BLaER1 (cell line): ENCODE data around the gene CCSER1.
"Not testable (repeated sequence)": the region's sequence is repeated elsewhere in the genome, so short reads cannot be mapped to it uniquely, and the experiment has no call there.

ENCODE experiments used
- H3K27ac ChIP-seq: shearing (Covaris generic); formaldehyde crosslinking; 2 replicates; pipeline ENCODE4 v1.8.1; 2022
- H3K27me3 ChIP-seq: shearing (Covaris generic); formaldehyde crosslinking; 2 replicates; pipeline ENCODE4 v1.8.1; 2022
- H3K36me3 ChIP-seq: shearing (Covaris generic); formaldehyde crosslinking; 2 replicates; pipeline ENCODE4 v1.8.1; 2022
- H3K4me1 ChIP-seq: shearing (Covaris generic); formaldehyde crosslinking; 2 replicates; pipeline ENCODE4 v1.8.1; 2022
- H3K4me2 ChIP-seq: shearing (Covaris generic); formaldehyde crosslinking; 2 replicates; pipeline ENCODE4 v1.8.1; 2022
- H3K4me3 ChIP-seq: shearing (Covaris generic); formaldehyde crosslinking; 2 replicates; pipeline ENCODE4 v1.8.1; 2022
- H3K9ac ChIP-seq: shearing (Covaris generic); formaldehyde crosslinking; 2 replicates; pipeline ENCODE4 v1.8.1; 2022
- H3K9me3 ChIP-seq: shearing (Covaris generic); formaldehyde crosslinking; 2 replicates; pipeline ENCODE4 v1.8.1; 2022
- H4K20me1 ChIP-seq: shearing (Covaris generic); formaldehyde crosslinking; 2 replicates; pipeline ENCODE4 v1.8.1; 2022
- Cebpa-rat ChIP-seq: shearing (Covaris generic); IDR thresholded peaks from 2 replicates; pipeline ENCODE4 v1.8.1; 2022

Gene CCSER1

DNA sequence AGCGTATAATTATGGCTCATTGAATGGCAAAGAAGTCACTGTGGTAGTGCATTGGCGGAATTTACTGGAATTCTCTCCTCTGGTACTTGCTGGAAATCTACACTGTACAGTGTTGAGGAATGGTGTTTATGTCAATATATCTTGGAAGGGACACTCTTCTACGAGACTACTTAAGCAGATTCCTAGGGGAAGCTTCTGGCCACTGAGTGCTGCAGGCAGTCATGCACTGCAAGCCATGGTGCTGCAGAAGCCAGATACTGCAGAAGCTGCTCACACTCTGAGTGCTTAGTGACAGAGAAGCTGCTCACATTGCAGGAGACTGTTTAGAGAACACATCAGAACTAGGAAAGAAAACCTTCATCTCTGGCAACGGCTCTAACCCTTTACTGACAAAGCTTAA, 725.0 kb downstream of the CCSER1 start:
- H4K20me1 ChIP-seq, result no peaks in the 10 kb centered on the region
- H3K4me1 ChIP-seq, result no peaks in the 10 kb centered on the region
- no peaks in the 10 kb centered on the region for H3K36me3 ChIP-seq
- no peak overlapping the region for H3K27ac ChIP-seq
- H3K4me2 ChIP-seq, result no peak overlapping the region
- no peaks in the 10 kb centered on the region for H3K9me3 ChIP-seq
- TF ChIP-seq Cebpa-rat, result no peak
- no peak overlapping the region for H3K9ac ChIP-seq
- H3K4me3 ChIP-seq, result no peak overlapping the region
- no peaks in the 10 kb centered on the region for H3K27me3 ChIP-seq

DNA sequence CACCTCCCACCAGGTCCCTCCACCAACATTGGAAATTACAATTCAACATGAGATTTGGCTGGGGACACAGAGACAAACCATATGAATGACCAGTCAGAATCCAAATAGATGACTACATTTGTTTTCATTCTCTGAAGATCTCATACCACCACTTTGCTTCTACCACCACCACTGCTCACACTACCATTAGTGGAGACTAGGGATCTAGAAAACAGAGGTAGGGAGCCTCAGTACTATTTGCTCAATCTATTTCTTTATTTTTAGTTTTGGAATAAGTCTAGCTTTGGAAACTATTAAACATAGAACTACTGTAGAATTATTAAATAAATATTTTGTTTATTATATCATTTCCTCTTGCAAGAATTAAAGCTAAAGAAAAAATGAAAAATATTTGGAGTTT, 727.9 kb downstream of the CCSER1 start:
- H3K4me2 ChIP-seq, result no peak overlapping the region
- H3K9ac ChIP-seq, result no peak overlapping the region
- H3K4me1 ChIP-seq, result no peaks in the 10 kb centered on the region
- no peaks in the 10 kb centered on the region for H3K9me3 ChIP-seq
- H4K20me1 ChIP-seq, result no peaks in the 10 kb centered on the region
- no peaks in the 10 kb centered on the region for H3K36me3 ChIP-seq
- H3K27ac ChIP-seq, result no peak overlapping the region
- no peaks in the 10 kb centered on the region for H3K27me3 ChIP-seq
- no peak overlapping the region for H3K4me3 ChIP-seq
- TF ChIP-seq Cebpa-rat, result no peak

DNA sequence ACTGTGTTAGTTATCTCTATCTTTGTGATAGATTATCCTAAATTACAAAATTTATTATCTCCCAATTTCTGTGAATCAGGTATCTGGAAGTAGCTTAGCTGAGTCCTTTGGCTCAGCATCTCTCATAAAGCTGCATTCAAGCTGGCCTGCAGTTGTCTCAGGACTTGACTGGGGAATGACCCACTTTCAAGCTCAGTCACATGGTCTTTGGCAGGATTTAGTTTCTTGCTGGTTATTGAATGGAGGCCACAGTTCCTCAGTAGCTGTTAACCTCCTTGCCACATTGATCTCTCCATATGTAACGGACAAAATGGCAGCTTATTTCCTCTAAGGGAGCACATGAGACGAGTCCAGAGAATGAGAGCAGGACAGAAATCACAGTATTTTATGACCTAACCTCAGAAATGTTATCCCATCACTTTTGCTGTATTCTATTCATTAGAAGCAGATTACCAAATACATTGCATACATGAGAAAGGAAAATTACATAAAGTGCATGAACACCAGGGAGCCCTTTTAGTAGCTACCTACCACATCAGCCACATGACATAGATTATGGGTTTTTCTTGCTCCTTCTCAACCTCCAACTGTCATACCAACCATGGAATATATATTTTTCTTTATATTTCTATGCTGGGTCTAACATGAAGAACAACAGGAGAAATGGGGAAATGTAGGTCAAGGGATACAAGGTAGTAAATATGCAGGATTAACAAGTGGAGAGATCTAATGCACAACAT, 730.1 kb downstream of the CCSER1 start:
- Histone ChIP-seq H3K27ac (no peak overlapping the region), H3K4me1 (no peaks in the 10 kb centered on the region), H3K27me3 (no peaks in the 10 kb centered on the region), H4K20me1 (no peaks in the 10 kb centered on the region), H3K4me3 (no peak overlapping the region), H3K4me2 (no peak overlapping the region), H3K9me3 (no peaks in the 10 kb centered on the region), H3K36me3 (no peaks in the 10 kb centered on the region), H3K9ac (no peak overlapping the region)
- no peak for TF ChIP-seq Cebpa-rat

DNA sequence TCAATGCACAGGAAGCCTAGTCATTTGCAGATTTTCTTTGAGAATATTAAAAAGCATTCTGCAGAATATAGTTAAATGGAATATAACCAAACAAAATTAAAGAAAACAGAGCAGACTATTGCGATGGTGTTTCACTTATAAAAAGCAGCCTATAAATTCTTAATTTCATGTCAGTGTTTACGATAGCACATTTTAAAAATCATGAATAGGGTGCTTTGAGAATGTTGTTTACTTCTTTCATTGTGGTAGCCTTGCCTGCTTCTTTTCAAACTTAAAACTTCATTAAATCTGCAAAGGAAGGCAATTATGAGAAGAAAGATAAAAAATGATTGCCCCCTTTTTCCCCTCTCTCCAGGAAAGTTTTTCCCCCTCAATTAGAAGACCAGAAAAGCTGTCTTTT, 748.6 kb downstream of the CCSER1 start:
- H3K27ac ChIP-seq, result no peak overlapping the region
- no peak overlapping the region for H3K9ac ChIP-seq
- no peaks in the 10 kb centered on the region for H3K9me3 ChIP-seq
- no peak overlapping the region for H3K4me2 ChIP-seq
- TF ChIP-seq Cebpa-rat, result no peak
- H3K4me3 ChIP-seq, result no peak overlapping the region
- no peaks in the 10 kb centered on the region for H3K27me3 ChIP-seq
- no peaks in the 10 kb centered on the region for H4K20me1 ChIP-seq
- H3K4me1 ChIP-seq, result no peaks in the 10 kb centered on the region
- no peaks in the 10 kb centered on the region for H3K36me3 ChIP-seq

DNA sequence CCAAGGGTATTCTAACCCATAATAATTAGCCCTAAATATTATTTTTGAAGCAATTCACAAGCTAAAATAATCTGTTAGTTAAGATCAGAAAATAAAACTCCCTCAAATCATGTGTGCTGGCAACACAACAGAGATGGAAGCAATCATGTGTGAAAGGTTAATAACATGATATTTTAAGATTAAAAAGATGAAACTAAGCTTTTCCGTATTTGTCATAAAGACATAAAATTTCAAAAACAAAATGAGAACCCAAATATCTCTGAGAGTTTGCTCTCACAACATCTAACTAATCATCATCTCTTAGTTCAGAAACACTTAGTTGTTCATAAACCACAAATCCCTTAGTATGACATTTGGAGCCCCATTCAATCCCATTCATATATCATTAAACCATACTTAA, 749.1 kb downstream of the CCSER1 start:
- no peak overlapping the region for H3K4me3 ChIP-seq
- no peaks in the 10 kb centered on the region for H3K4me1 ChIP-seq
- H3K4me2 ChIP-seq, result no peak overlapping the region
- H3K36me3 ChIP-seq, result no peaks in the 10 kb centered on the region
- no peak overlapping the region for H3K27ac ChIP-seq
- H3K9ac ChIP-seq, result no peak overlapping the region
- H3K9me3 ChIP-seq, result no peaks in the 10 kb centered on the region
- no peak for TF ChIP-seq Cebpa-rat
- no peaks in the 10 kb centered on the region for H3K27me3 ChIP-seq
- H4K20me1 ChIP-seq, result no peaks in the 10 kb centered on the region

DNA sequence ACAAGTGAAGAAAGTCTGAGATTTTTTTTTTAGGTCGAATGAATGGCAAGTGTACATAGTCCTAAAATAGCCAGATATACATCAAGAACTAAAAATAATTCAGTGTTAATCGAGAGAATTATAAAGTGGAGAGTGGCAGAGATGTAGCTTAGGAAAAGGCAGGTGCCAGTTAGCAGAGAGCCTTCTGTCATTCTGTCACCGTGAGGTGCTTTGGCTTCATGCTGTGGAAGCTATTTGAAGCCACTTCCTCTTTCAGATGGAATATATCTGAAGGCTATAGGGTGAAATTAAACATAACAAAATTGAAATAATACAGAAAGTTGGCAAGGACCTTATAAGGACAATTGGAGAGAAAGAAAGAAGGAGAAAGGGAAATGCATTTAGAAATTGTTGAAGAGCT, 756.3 kb downstream of the CCSER1 start:
- no peaks in the 10 kb centered on the region for H3K27me3 ChIP-seq
- H4K20me1 ChIP-seq, result no peaks in the 10 kb centered on the region
- H3K9ac ChIP-seq, result no peak overlapping the region
- no peak overlapping the region for H3K4me3 ChIP-seq
- TF ChIP-seq Cebpa-rat, result no peak
- no peaks in the 10 kb centered on the region for H3K9me3 ChIP-seq
- H3K4me2 ChIP-seq, result no peak overlapping the region
- H3K27ac ChIP-seq, result no peak overlapping the region
- H3K4me1 ChIP-seq, result no peaks in the 10 kb centered on the region
- no peaks in the 10 kb centered on the region for H3K36me3 ChIP-seq

DNA sequence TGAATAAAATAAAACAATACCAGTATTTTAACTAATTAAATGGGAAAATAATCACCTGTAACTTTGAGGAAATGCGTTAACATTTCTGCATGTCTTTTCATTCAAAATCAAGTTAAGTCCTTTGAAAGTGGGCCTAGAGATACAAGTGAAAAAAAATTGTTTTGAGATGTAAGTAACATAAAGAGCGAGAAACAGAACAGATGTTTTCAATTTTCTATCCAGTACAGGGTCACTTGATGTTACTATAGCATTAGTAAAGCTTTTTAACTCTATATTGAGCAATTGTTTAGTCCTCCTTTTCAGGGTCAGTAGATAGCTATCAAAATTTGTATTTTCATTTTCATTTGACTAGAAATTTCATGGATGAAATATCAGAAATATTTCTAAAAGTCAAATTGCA, 761.4 kb downstream of the CCSER1 start:
- TF ChIP-seq Cebpa-rat, result no peak
- no peak overlapping the region for H3K4me3 ChIP-seq
- H3K27me3 ChIP-seq, result no peaks in the 10 kb centered on the region
- H3K27ac ChIP-seq, result no peak overlapping the region
- no peaks in the 10 kb centered on the region for H4K20me1 ChIP-seq
- H3K9me3 ChIP-seq, result no peaks in the 10 kb centered on the region
- H3K4me2 ChIP-seq, result no peak overlapping the region
- H3K4me1 ChIP-seq, result no peaks in the 10 kb centered on the region
- H3K9ac ChIP-seq, result no peak overlapping the region
- no peaks in the 10 kb centered on the region for H3K36me3 ChIP-seq

DNA sequence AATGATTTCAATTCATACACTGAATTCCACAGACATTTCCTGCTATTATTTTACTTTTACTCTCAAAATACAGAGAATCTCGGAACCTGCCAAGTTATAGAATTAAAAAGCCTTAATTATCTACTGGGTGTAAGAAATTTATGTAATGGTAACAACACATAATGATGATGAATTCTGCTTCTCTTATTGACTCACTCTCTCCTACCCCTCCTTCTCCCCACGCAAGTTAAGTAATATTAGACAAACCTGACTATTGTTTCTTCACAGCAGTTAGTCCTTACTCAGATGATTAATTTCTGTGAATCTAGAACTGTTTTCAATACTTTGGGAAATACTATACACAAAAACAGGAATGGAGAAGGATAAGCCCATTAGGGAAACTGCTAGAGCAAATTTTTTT, 762.0 kb downstream of the CCSER1 start:
- Histone ChIP-seq H3K27ac (no peak overlapping the region), H3K27me3 (no peaks in the 10 kb centered on the region), H3K4me3 (no peak overlapping the region), H3K9ac (no peak overlapping the region), H3K4me1 (no peaks in the 10 kb centered on the region), H3K36me3 (no peaks in the 10 kb centered on the region), H3K4me2 (no peak overlapping the region), H3K9me3 (no peaks in the 10 kb centered on the region), H4K20me1 (no peaks in the 10 kb centered on the region)
- TF ChIP-seq Cebpa-rat, result no peak

DNA sequence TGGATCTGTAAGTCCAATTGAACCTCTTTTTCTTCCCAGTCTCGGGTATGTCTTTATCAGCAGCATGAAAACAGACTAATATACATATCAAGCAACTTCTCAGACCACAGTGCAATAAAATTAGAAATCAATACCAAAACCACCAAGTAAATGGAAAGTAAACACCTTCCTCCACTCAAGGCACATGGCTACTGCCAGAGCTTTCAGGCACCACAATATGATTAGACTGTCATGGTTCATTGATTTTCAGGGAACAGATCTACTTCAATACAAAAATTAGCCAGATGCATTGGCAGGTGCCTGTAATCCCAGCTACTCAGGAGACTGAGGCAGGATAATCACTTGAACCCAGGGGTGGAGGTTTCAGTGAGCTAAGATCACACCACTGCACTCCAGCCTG, 776.2 kb downstream of the CCSER1 start:
- H3K27ac ChIP-seq, H4K20me1 ChIP-seq, H3K9me3 ChIP-seq, H3K9ac ChIP-seq, H3K4me2 ChIP-seq, H3K4me1 ChIP-seq, H3K36me3 ChIP-seq, H3K4me3 ChIP-seq, H3K27me3 ChIP-seq: not testable (repeated sequence)

DNA sequence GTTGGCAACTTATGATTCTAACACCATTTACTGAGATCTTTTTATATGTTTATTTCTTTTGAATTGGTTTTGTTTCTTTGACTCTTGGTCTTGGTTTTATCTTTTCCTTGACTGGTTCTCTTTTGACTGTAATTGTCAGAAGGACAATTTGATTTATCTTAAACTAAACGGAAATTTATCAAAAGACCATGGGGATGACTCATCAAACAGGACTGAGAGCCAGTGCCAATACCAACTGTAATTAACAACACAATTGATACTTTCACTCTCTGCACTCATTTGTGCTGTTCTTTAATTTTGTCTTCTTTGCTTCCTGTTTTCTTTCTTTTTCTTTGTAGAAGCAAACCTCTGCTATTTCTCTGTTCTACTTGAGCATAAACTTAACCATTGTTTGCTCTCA, 776.8 kb downstream of the CCSER1 start:
- Histone ChIP-seq H3K4me1 (no peaks in the 10 kb centered on the region), H3K4me2 (no peak overlapping the region)

DNA sequence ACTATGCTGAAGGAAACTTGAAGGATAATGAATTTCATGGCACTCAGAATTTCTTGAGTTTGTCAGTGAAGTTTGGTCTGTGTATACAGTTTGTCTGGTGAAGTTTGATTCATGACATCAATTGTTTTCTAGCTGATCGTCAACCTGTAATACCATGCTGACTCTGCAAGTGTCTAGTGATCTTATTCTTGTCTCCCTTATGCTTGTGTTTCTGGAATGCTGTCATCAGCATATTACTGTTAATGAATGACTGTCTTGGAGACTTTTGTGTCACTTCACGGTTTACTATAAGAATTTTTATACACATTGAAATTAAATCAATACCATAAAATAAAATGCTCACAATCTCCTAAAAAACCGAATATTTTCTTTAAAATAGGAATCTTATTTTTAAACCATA, 779.0 kb downstream of the CCSER1 start:
- no peak overlapping the region for H3K4me2 ChIP-seq
- no peak overlapping the region for H3K9ac ChIP-seq
- no peaks in the 10 kb centered on the region for H3K27me3 ChIP-seq
- no peaks in the 10 kb centered on the region for H3K9me3 ChIP-seq
- no peak overlapping the region for H3K27ac ChIP-seq
- H3K36me3 ChIP-seq, result no peaks in the 10 kb centered on the region
- no peak overlapping the region for H3K4me3 ChIP-seq
- TF ChIP-seq Cebpa-rat, result no peak
- H3K4me1 ChIP-seq, result no peaks in the 10 kb centered on the region
- no peaks in the 10 kb centered on the region for H4K20me1 ChIP-seq

More for the DNA sequence above, 776.8 kb downstream of the CCSER1 start:
- Histone ChIP-seq H3K36me3 (no peaks in the 10 kb centered on the region), H3K4me3 (no peak overlapping the region), H3K9ac (no peak overlapping the region), H3K9me3 (no peaks in the 10 kb centered on the region), H3K27ac (no peak overlapping the region), H4K20me1 (no peaks in the 10 kb centered on the region), H3K27me3 (no peaks in the 10 kb centered on the region)
- TF ChIP-seq Cebpa-rat, result no peak

DNA sequence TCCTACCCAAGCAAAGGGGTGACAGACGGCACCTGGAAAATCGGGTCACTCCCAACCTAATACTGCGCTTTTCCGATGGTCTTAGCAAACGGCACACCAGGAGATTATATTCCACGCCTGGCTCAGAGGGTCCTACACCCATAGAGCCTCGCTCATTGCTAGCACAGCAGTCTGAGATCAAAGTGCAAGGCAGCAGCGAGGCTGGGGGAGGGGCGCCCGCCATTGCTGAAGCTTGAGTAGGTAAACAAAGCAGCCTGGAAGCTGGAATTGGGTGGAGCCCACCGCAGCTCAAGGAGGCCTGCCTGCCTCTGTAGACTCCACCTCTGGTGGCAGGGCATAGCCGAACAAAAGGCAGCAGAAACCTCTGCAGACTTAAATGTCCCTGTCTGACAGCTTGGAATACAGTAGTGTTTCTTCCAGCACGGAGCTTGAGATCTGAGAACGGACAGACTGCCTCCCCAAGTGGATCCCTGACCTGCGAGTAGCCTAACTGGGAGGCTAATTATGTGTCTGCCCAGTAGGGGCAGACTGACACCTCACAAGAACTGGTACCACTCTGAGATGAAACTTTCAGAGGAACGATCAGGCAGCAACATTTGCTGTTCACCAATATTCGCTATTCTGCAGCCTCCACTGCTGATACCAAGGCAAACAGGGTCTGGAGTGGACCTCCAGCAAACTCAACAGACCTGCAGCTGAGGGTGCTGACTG, 784.7 kb downstream of the CCSER1 start:
- H3K9me3 ChIP-seq, H3K36me3 ChIP-seq: not testable (repeated sequence)

More for the DNA sequence above, 784.7 kb downstream of the CCSER1 start:
- not testable (repeated sequence) for H3K27ac ChIP-seq, H3K4me1 ChIP-seq, H3K9ac ChIP-seq, H4K20me1 ChIP-seq, H3K27me3 ChIP-seq, H3K4me2 ChIP-seq, H3K4me3 ChIP-seq
